Liver (tissue), 10 donors: Measurements from ENCODE around the gene TMLHE. TPM values are rescaled to one million over a fixed set of nuclear protein-coding genes. Genes with fewer than 3 reads are reported as not detected.

Source experiments
- DNase-seq: peaks from one replicate; pipeline ENCODE4 v3.0.0-alpha.2; 2017; ENCODE audit warnings: low spot score
- H3K27ac ChIP-seq, 2 donors: one replicate each; pipeline ENCODE4 v1.7.0; 2013; ENCODE audit warnings: inconsistent platforms in 2 of 2, low read length in 2 of 2, control low read depth in 1 of 2, low read depth in 1 of 2, mild to moderate bottlenecking in 1 of 2
- H3K27me3 ChIP-seq, 4 donors: one replicate each; pipeline versions ENCODE4 v1.6.1 to v1.7.0; 2013; ENCODE audit warnings: low read length in 3 of 4, inconsistent platforms in 1 of 4, mild to moderate bottlenecking in 1 of 4, moderate library complexity in 1 of 4; ENCODE audit not compliant: control insufficient read depth in 4 of 4, insufficient read depth in 4 of 4
- H3K36me3 ChIP-seq, 4 donors: one replicate each; pipeline versions ENCODE4 v1.6.1 to v1.7.0; 2013; ENCODE audit warnings: low read length in 3 of 4, mild to moderate bottlenecking in 3 of 4, low read depth in 1 of 4, moderate library complexity in 1 of 4; ENCODE audit not compliant: control insufficient read depth in 4 of 4, insufficient read depth in 3 of 4
- H3K4me1 ChIP-seq, 4 donors: one replicate each; pipeline versions ENCODE4 v1.6.1 to v1.7.0; 2013; ENCODE audit warnings: low read length in 3 of 4, mild to moderate bottlenecking in 3 of 4, moderate library complexity in 1 of 4; ENCODE audit not compliant: control insufficient read depth in 4 of 4, insufficient read depth in 4 of 4
- H3K4me3 ChIP-seq, 3 donors: one replicate each; pipeline versions ENCODE4 v1.6.1 to v1.7.0; 2013; ENCODE audit warnings: low read length in 3 of 3, control low read depth in 1 of 3, low read depth in 1 of 3, mild to moderate bottlenecking in 1 of 3
- H3K9ac ChIP-seq, 2 donors: one replicate each; pipeline ENCODE4 v1.7.0; 2013; ENCODE audit warnings: low read length in 2 of 2, mild to moderate bottlenecking in 2 of 2, moderate library complexity in 2 of 2, control low read depth in 1 of 2, low read depth in 1 of 2
- H3K9me3 ChIP-seq, 4 donors: one replicate each; pipeline versions ENCODE4 v1.6.1 to v1.7.0; 2013; ENCODE audit warnings: low read length in 3 of 4; ENCODE audit not compliant: control insufficient read depth in 4 of 4
- EGR1 ChIP-seq, 2 donors: IDR thresholded peaks; 2 replicates each; pipeline ENCODE4 v1.6.1; 2016 to 2018; ENCODE audit warnings: antibody characterized with exemption in 2 of 2, low read depth in 2 of 2
- FOXA1 ChIP-seq: IDR thresholded peaks from 2 replicates; pipeline ENCODE4 v1.6.1; 2016; ENCODE audit warnings: antibody characterized with exemption
- GABPA ChIP-seq, 2 donors: IDR thresholded peaks in 1 of 2; conservative IDR thresholded peaks in 1 of 2; 2 replicates each; pipeline ENCODE4 v1.6.1; 2016; ENCODE audit warnings: antibody characterized with exemption in 2 of 2, mild to moderate bottlenecking in 1 of 2, moderate library complexity in 1 of 2
- JUND ChIP-seq, 2 donors: IDR thresholded peaks; 2 replicates each; pipeline ENCODE4 v1.6.1; 2016; ENCODE audit warnings: antibody characterized with exemption in 2 of 2
- NR2F2 ChIP-seq: IDR thresholded peaks from 2 replicates; pipeline ENCODE4 v1.6.1; 2016; ENCODE audit warnings: antibody characterized with exemption
- RXRA ChIP-seq, 2 donors: IDR thresholded peaks; 2 replicates each; pipeline ENCODE4 v1.6.1; 2017 to 2018; ENCODE audit warnings: antibody characterized with exemption in 2 of 2, mild to moderate bottlenecking in 1 of 2
- YY1 ChIP-seq: IDR thresholded peaks from 2 replicates; pipeline ENCODE4 v1.6.1; 2016; ENCODE audit warnings: antibody characterized with exemption, mild to moderate bottlenecking
- polyA plus RNA-seq, 2 donors: library from polyadenylated mRNA; stranded (reverse) in 1 of 2; unstranded in 1 of 2; fragments of 200-250 nt in 1 of 2; fragments of >200 nt in 1 of 2; fragmentation: Nextera tagmentation in 1 of 2; extraction: Ambion mirVana in 1 of 2; gene quantifications; one replicate each; pipeline versions ENCODE4 v1.2.1 to v1.2.3, GENCODE V29; 2013 to 2015
- small RNA-seq: library from RNA; depleted of rRNA; stranded (forward); fragments of <200 nt; gene quantifications from one replicate; pipeline ENCODE3, GENCODE V24; 2014
- total RNA-seq, 2 donors: library from RNA; depleted of rRNA; stranded (reverse); fragments of >200 nt; gene quantifications; one replicate each; pipeline ENCODE4 v1.2.3, GENCODE V29; 2014
- TF ChIP-seq, protein P1 (sequence below): IDR thresholded peaks from 2 replicates; pipeline ENCODE4 v1.6.1; 2016; ENCODE audit warnings: antibody characterized with exemption
- TF ChIP-seq, protein P2 (sequence below): IDR thresholded peaks from 2 replicates; pipeline ENCODE4 v1.6.1; 2016; ENCODE audit warnings: antibody characterized with exemption, mild to moderate bottlenecking
- donor health status: healthy.
- donor health status: healthy.
- donor health status: healthy.
- donor health status: healthy.
- donor health status: healthy.

TMLHE gene
- total and polyA plus RNA-seq, 4 donors, result 10.4 to 21.3 (median 12.2) TPM

DNA sequence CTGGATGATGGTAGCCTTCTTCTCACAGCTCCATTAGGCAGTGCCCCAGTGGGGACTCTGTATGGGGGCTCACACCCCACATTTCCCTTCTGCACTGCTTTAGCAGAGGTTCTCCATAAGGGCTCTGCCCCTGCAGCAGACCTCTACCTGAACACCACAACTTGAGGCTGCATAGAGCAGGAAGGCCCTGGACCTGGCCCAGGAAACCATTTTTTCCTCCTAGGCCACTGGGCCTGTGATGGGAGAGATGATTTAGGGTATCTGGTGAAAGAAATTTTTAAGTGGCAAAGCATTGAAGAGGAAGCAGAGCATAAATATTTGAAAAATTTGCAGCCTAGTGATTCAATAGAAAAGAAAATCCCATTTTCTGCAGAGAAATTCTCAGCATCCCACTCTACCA lies 171.7 kb downstream of the TMLHE start:
- Histone ChIP-seq H3K9ac (no peak overlapping the region), H3K4me3 (no peak overlapping the region), H3K9me3 (peaks cover 0 to 3% (median 0%) of the 10 kb centered on the region in 4 donors), H3K4me1 (no peaks in the 10 kb centered on the region), H3K27ac (no peak overlapping the region), H3K27me3 (no peaks in the 10 kb centered on the region), H3K36me3 (no peaks in the 10 kb centered on the region)
- DNase-seq, result no peak
- TF ChIP-seq YY1 (no peak), GABPA (IDR thresholded peaks at IDR 0.05 in 1 of 2, conservative IDR thresholded peaks at IDR 0.05 in 1 of 2) (no peak), NR2F2 (no peak), JUND (IDR thresholded peaks at IDR 0.05) (no peak), FOXA1 (no peak), RXRA (IDR thresholded peaks at IDR 0.05) (no peak), EGR1 (IDR thresholded peaks at IDR 0.05; ENCODE audit: low read depth in 2 of 2) (no peak)
- TF ChIP-seq, protein P1, sequence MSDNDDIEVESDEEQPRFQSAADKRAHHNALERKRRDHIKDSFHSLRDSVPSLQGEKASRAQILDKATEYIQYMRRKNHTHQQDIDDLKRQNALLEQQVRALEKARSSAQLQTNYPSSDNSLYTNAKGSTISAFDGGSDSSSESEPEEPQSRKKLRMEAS, result no peak
- TF ChIP-seq, protein P2, sequence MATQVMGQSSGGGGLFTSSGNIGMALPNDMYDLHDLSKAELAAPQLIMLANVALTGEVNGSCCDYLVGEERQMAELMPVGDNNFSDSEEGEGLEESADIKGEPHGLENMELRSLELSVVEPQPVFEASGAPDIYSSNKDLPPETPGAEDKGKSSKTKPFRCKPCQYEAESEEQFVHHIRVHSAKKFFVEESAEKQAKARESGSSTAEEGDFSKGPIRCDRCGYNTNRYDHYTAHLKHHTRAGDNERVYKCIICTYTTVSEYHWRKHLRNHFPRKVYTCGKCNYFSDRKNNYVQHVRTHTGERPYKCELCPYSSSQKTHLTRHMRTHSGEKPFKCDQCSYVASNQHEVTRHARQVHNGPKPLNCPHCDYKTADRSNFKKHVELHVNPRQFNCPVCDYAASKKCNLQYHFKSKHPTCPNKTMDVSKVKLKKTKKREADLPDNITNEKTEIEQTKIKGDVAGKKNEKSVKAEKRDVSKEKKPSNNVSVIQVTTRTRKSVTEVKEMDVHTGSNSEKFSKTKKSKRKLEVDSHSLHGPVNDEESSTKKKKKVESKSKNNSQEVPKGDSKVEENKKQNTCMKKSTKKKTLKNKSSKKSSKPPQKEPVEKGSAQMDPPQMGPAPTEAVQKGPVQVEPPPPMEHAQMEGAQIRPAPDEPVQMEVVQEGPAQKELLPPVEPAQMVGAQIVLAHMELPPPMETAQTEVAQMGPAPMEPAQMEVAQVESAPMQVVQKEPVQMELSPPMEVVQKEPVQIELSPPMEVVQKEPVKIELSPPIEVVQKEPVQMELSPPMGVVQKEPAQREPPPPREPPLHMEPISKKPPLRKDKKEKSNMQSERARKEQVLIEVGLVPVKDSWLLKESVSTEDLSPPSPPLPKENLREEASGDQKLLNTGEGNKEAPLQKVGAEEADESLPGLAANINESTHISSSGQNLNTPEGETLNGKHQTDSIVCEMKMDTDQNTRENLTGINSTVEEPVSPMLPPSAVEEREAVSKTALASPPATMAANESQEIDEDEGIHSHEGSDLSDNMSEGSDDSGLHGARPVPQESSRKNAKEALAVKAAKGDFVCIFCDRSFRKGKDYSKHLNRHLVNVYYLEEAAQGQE, result no peak

Small RNAs within 50 kb of the gene (small RNA-seq; reads per million reads assigned to genes)
- not detected for gene MIR1184-3

Other genes with a start within 250 kb of the TMLHE start
- gene F8A2, start 230.9 kb downstream of the TMLHE start, total RNA-seq, result not detected
- not detected for gene F8A2, start 230.9 kb downstream of the TMLHE start, polyA plus RNA-seq
- 1 to 10 TPM; 2.0 to 5.4 TPM for gene F8A3, start 154.3 kb downstream of the TMLHE start, total RNA-seq
- gene F8A3, start 154.3 kb downstream of the TMLHE start, polyA plus RNA-seq, result 1 to 10 TPM in 1 of 2 donors, under 1 TPM in 1; 0.33 to 6.4 TPM
- 1 to 10 TPM in 1 of 2 donors, under 1 TPM in 1; 0.28 to 1.0 TPM for gene SPRY3, start 366 bp downstream of the TMLHE start, total RNA-seq
- under 1 TPM; 0.21 to 0.29 TPM for gene SPRY3, start 366 bp downstream of the TMLHE start, polyA plus RNA-seq